IMR-90 (cell line): ENCODE results near the gene FARSB. TPM values are rescaled to one million over a fixed set of nuclear protein-coding genes. Genes with fewer than 3 reads are reported as not detected.

Source experiments
- ATAC-seq: fragments of 200-7000 bp; cut with Tn5 transposase; 2 replicates; pipeline ENCODE4 v1.9.1; 2020; ENCODE audit warnings: low read depth, mild to moderate bottlenecking, moderate library complexity
- BruUV-seq: library from RNA; stranded (reverse); fragments of 400-500 nt; replicated peaks from 2 replicates; lab custom pipeline; 2021; lab: Mats Ljungman, UMichigan
- CTCF ChIA-PET: fragments of 300-600 bp; formaldehyde crosslinking; extraction: SDS; loops from one replicate; lab custom pipeline; 2021; ENCODE audit warnings: antibody characterized with exemption; lab: Yijun Ruan, JAX
- POLR2A ChIA-PET: fragments of 300-600 bp; sonication (Branson Sonifier 250); formaldehyde crosslinking; loops from one replicate; lab custom pipeline; 2022; ENCODE audit warnings: antibody characterized with exemption; ENCODE audit not compliant: unreplicated experiment; lab: Charles Lee
- DNase-seq: peaks from one replicate; pipeline ENCODE4 v3.0.0; 2013
- H2AFZ ChIP-seq: replicated peaks from 2 replicates; pipeline ENCODE3; 2013; ENCODE audit warnings: low read length, mild to moderate bottlenecking; ENCODE audit not compliant: poor library complexity
- H2AK5ac ChIP-seq: 2 replicates; pipeline ENCODE4 v1.6.1; 2013; ENCODE audit warnings: low read depth, low read length, inconsistent platforms
- H2AK9ac ChIP-seq: replicated peaks from 2 replicates; pipeline ENCODE3; 2013; ENCODE audit warnings: mild to moderate bottlenecking, low read depth, low read length, moderate library complexity; ENCODE audit not compliant: poor library complexity
- H2BK120ac ChIP-seq: 2 replicates; pipeline ENCODE4 v1.6.1; 2013; ENCODE audit warnings: low read depth, low read length, inconsistent platforms
- H2BK15ac ChIP-seq: 3 replicates; pipeline ENCODE4 v1.6.1; 2013; ENCODE audit warnings: low read depth, low read length, inconsistent platforms
- H2BK20ac ChIP-seq: 2 replicates; pipeline ENCODE4 v1.6.1; 2013; ENCODE audit warnings: low read depth, mild to moderate bottlenecking, inconsistent platforms, low read length, moderate library complexity
- H2BK5ac ChIP-seq: 2 replicates; pipeline ENCODE4 v1.6.1; 2013; ENCODE audit warnings: mild to moderate bottlenecking, low read depth, low read length, inconsistent platforms; ENCODE audit not compliant: poor library complexity, severe bottlenecking
- H3K14ac ChIP-seq: replicated peaks from 2 replicates; pipeline ENCODE4 v1.6.1; 2013; ENCODE audit warnings: low read depth, low read length, inconsistent platforms
- H3K18ac ChIP-seq: 2 replicates; pipeline ENCODE4 v1.6.1; 2013; ENCODE audit warnings: low read depth, low read length, control low read depth
- H3K23ac ChIP-seq: 2 replicates; pipeline ENCODE4 v1.6.1; 2013; ENCODE audit warnings: low read depth, low read length, inconsistent platforms
- H3K27ac ChIP-seq: 2 replicates; pipeline ENCODE4 v1.5.1; 2013; ENCODE audit warnings: mild to moderate bottlenecking, control low read depth, low read length; ENCODE audit not compliant: insufficient read depth
- H3K27me3 ChIP-seq: 2 replicates; pipeline ENCODE4 v1.6.1; 2013; ENCODE audit warnings: low read length; ENCODE audit not compliant: control insufficient read depth, insufficient read depth
- H3K36me3 ChIP-seq: 2 replicates; pipeline ENCODE4 v1.6.1; 2013; ENCODE audit warnings: low read length, mixed read lengths; ENCODE audit not compliant: control insufficient read depth, insufficient read depth
- H3K4ac ChIP-seq: 2 replicates; pipeline ENCODE4 v1.6.1; 2013; ENCODE audit warnings: low read depth, low read length, inconsistent platforms
- H3K4me1 ChIP-seq: 2 replicates; pipeline ENCODE4 v1.6.1; 2013; ENCODE audit warnings: low read length, mixed read lengths; ENCODE audit not compliant: control insufficient read depth, insufficient read depth
- H3K4me2 ChIP-seq: 2 replicates; pipeline ENCODE4 v1.6.1; 2013; ENCODE audit warnings: low read depth, mild to moderate bottlenecking, control low read depth, low read length, moderate library complexity
- H3K4me3 ChIP-seq: 2 replicates; pipeline ENCODE4 v1.5.1; 2013; ENCODE audit warnings: low read depth, mild to moderate bottlenecking, control low read depth, low read length, moderate library complexity; ENCODE audit not compliant: insufficient read depth
- H3K56ac ChIP-seq: 2 replicates; pipeline ENCODE4 v1.6.1; 2013; ENCODE audit warnings: low read length, inconsistent platforms; ENCODE audit not compliant: insufficient read depth; ENCODE audit errors: extremely low read depth
- H3K79me1 ChIP-seq, 2 experiments: 2 replicates each; pipeline ENCODE4 v1.6.1; 2013; ENCODE audit warnings: low read length in 2 of 2, inconsistent platforms in 1 of 2, low read depth in 1 of 2
- H3K9ac ChIP-seq: 2 replicates; pipeline ENCODE4 v1.6.1; 2013; ENCODE audit warnings: low read depth, low read length, control low read depth
- H3K9me1 ChIP-seq: 2 replicates; pipeline ENCODE4 v1.6.1; 2013; ENCODE audit warnings: low read length, inconsistent platforms; ENCODE audit not compliant: insufficient read depth
- H3K9me3 ChIP-seq: 2 replicates; pipeline ENCODE4 v1.6.1; 2013; ENCODE audit warnings: low read length; ENCODE audit not compliant: control insufficient read depth, insufficient read depth
- H4K20me1 ChIP-seq: 2 replicates; pipeline ENCODE4 v1.6.1; 2013; ENCODE audit warnings: low read length, inconsistent platforms; ENCODE audit not compliant: insufficient read depth
- H4K5ac ChIP-seq: 2 replicates; pipeline ENCODE4 v1.6.1; 2013; ENCODE audit warnings: mild to moderate bottlenecking, low read depth, low read length, control low read depth
- H4K8ac ChIP-seq, 2 experiments: 2 replicates each; pipeline ENCODE4 v1.6.1; 2013; ENCODE audit warnings: low read depth in 2 of 2, low read length in 2 of 2, control low read depth in 1 of 2, inconsistent platforms in 1 of 2
- H4K91ac ChIP-seq: 2 replicates; pipeline ENCODE4 v1.6.1; 2013; ENCODE audit warnings: low read depth, low read length, inconsistent platforms; ENCODE audit not compliant: insufficient read depth
- BHLHE40 ChIP-seq: fragments of 150-350 bp; IDR thresholded peaks from 2 replicates; pipeline ENCODE4 v1.6.1; 2016; ENCODE audit warnings: mild to moderate bottlenecking, low read depth, low read length
- CEBPB ChIP-seq: IDR thresholded peaks from 2 replicates; pipeline ENCODE4 v1.6.1; 2012; ENCODE audit warnings: low read depth, low read length, improper control_type of control experiment
- CHD1 ChIP-seq: IDR thresholded peaks from 2 replicates; pipeline ENCODE4 v1.6.1; 2012; ENCODE audit warnings: low read depth, low read length, improper control_type of control experiment
- CTCF ChIP-seq: conservative IDR thresholded peaks from 2 replicates; pipeline ENCODE4 v1.5.1; 2012; ENCODE audit warnings: mild to moderate bottlenecking, low read depth, low read length, improper control_type of control experiment
- ELK1 ChIP-seq: fragments of 150-350 bp; IDR thresholded peaks from 2 replicates; pipeline ENCODE4 v1.6.1; 2016; ENCODE audit warnings: low read depth, mild to moderate bottlenecking, low read length, moderate library complexity, borderline replicate concordance
- MAFK ChIP-seq: IDR thresholded peaks from 2 replicates; pipeline ENCODE4 v1.6.1; 2012; ENCODE audit warnings: low read depth, low read length, improper control_type of control experiment
- MAZ ChIP-seq: IDR thresholded peaks from 2 replicates; pipeline ENCODE4 v1.6.1; 2012; ENCODE audit warnings: low read depth, mild to moderate bottlenecking, low read length, improper control_type of control experiment, moderate library complexity, borderline replicate concordance
- MXI1 ChIP-seq: IDR thresholded peaks from 2 replicates; pipeline ENCODE4 v1.6.1; 2012; ENCODE audit warnings: low read depth, mild to moderate bottlenecking, low read length, moderate library complexity, borderline replicate concordance
- NFE2L2 ChIP-seq: fragments of 150-350 bp; IDR thresholded peaks from 2 replicates; pipeline ENCODE4 v1.6.1; 2016; ENCODE audit warnings: low read depth, mild to moderate bottlenecking, low read length
- POLR2A ChIP-seq: IDR thresholded peaks from 2 replicates; pipeline ENCODE4 v1.6.1; 2012; ENCODE audit warnings: mild to moderate bottlenecking, low read depth, low read length
- RAD21 ChIP-seq: IDR thresholded peaks from 2 replicates; pipeline ENCODE4 v1.6.1; 2012; ENCODE audit warnings: low read length, improper control_type of control experiment
- RCOR1 ChIP-seq: IDR thresholded peaks from 2 replicates; pipeline ENCODE4 v1.6.1; 2012; ENCODE audit warnings: mild to moderate bottlenecking, low read length, improper control_type of control experiment; ENCODE audit not compliant: insufficient replicate concordance
- RFX5 ChIP-seq: IDR thresholded peaks from 2 replicates; pipeline ENCODE4 v1.8.0; 2012; ENCODE audit warnings: low read depth, mild to moderate bottlenecking, low read length, moderate library complexity
- SMC3 ChIP-seq: fragments of 150-350 bp; IDR thresholded peaks from 2 replicates; pipeline ENCODE4 v1.6.1; 2016; ENCODE audit warnings: low read depth, mild to moderate bottlenecking, antibody characterized with exemption, low read length, moderate library complexity
- USF2 ChIP-seq: fragments of 150-350 bp; IDR thresholded peaks from 2 replicates; pipeline ENCODE4 v1.6.1; 2017; ENCODE audit warnings: mild to moderate bottlenecking, antibody characterized with exemption, low read length, low read depth
- WGBS, 2 experiments: methylation state at CpG; one replicate each; pipeline versions ENCODE4 v1.1.5 to v1.1.7; 2013; ENCODE audit warnings: missing lambda C conversion rate in 2 of 2; ENCODE audit not compliant: insufficient read length in 1 of 2; ENCODE audit errors: extremely low coverage in 2 of 2; 5-methylcytosine and 5-hydroxymethylcytosine counted together
- dilution Hi-C: fragments of 300-500 bp; cut with HindIII; formaldehyde crosslinking; loops from one replicate; pipeline ENCODE4 v1.14.3; 2018; ENCODE audit warnings: low sequenced_read_pairs; ENCODE audit not compliant: unreplicated experiment
- in situ Hi-C: fragments of 300-500 bp; cut with MboI; formaldehyde crosslinking; loops from 3 replicates; pipeline ENCODE4 v1.14.3; 2019; ENCODE audit warnings: low sequenced_read_pairs, inconsistent platforms, mixed read lengths
- intact Hi-C: fragments of 100-400 bp; cut with micrococcal nuclease; formaldehyde crosslinking; loops from 2 replicates; pipeline ENCODE4 v1.10.0; 2022
- polyA plus RNA-seq, 3 experiments: library from polyadenylated mRNA; depleted of rRNA; stranded (reverse); fragments of >200 nt; gene quantifications; 2 replicates each; pipeline ENCODE4 v1.2.3, GENCODE V29; 2012; ENCODE audit warnings: low replicate concordance in 1 of 3
- total RNA-seq: library from RNA; depleted of rRNA; stranded (reverse); fragments of >200 nt; gene quantifications from 2 replicates; pipeline ENCODE4 v1.2.3, GENCODE V29; 2012

The FARSB gene
- total and polyA plus RNA-seq, 2 of the 4 experiments (the other 2 are of a cell fraction) = 21.1 to 32.5 TPM

GRCh38 chr2:222598611-222599010 lies 57.3 kb downstream of the FARSB start:
- H3K36me3 ChIP-seq = peaks cover 11% of the 10 kb centered on the region
- CTCF ChIA-PET = interaction anchor here (0.9 kb wide), 1 partner anchor 25 kb away, joined by 3 read pairs; no protein-coding TSS in a partner anchor

More at GRCh38 chr2:222598611-222599010, 57.3 kb downstream of the FARSB start:
- Histone ChIP-seq H3K56ac (no peak overlapping the region), H4K8ac (no peak overlapping the region), H2BK5ac (no peak overlapping the region), H3K14ac (no peak overlapping the region), H4K20me1 (no peaks in the 10 kb centered on the region), H3K4me3 (no peak overlapping the region), H3K9me1 (no peaks in the 10 kb centered on the region), H3K23ac (no peak overlapping the region), H3K79me1 (peaks cover 0 to 8% of the 10 kb centered on the region in 2 experiments; a peak in 2 of 4 replicates), H2BK120ac (no peak overlapping the region), H4K91ac (no peak overlapping the region), H3K9ac (no peak overlapping the region), H3K4me1 (no peaks in the 10 kb centered on the region), H2BK20ac (no peak overlapping the region), H3K4me2 (no peak overlapping the region), H2AFZ (no peak overlapping the region), H3K4ac (no peak overlapping the region), H4K5ac (no peak overlapping the region), H3K18ac (no peak overlapping the region), H3K27ac (no peak overlapping the region), H3K9me3 (no peaks in the 10 kb centered on the region), H2BK15ac (no peak overlapping the region), H2AK5ac (no peak overlapping the region), H3K27me3 (no peaks in the 10 kb centered on the region), H2AK9ac (no peak overlapping the region)
- intact Hi-C loops = no loop called here
- WGBS, 2 experiments = no CpG with 5 or more reads among the region's 4 CpGs
- BruUV-seq = no TSS peak
- dilution Hi-C loops = no loop called here
- POLR2A ChIA-PET = no interaction called here
- DNase-seq (no peak), ATAC-seq (no peak)
- TF ChIP-seq ELK1 (no peak), MAZ (no peak), RCOR1 (no peak), RFX5 (no peak), RAD21 (no peak), USF2 (no peak), POLR2A (no peak), MXI1 (no peak), CHD1 (no peak), CTCF (no peak), CEBPB (no peak), BHLHE40 (no peak), SMC3 (no peak), MAFK (no peak), NFE2L2 (no peak)
- in situ Hi-C loops = loop anchor here (25.0 kb wide), 1 partner anchor 536 kb away; no protein-coding TSS in a partner anchor
